Endothelial cell of umbilical vein (primary cell): ENCODE measurements around the gene HIC1. TPM values are rescaled to one million over a fixed set of nuclear protein-coding genes. Genes with fewer than 3 reads are reported as not detected.

Experiments
- BruUV-seq: library from RNA; stranded (reverse); fragments of 400-500 nt; replicated peaks from 2 replicates; lab custom pipeline; 2021; lab: Mats Ljungman, UMichigan
- CTCF ChIA-PET: fragments of 300-600, 350-600 bp; sonication (Branson Sonifier 250); formaldehyde crosslinking; loops from one replicate; lab custom pipeline; 2021; ENCODE audit warnings: antibody characterized with exemption, inconsistent platforms; lab: Charles Lee
- POLR2A ChIA-PET: fragments of 300-600, 350-600 bp; sonication (Branson Sonifier 250); formaldehyde crosslinking; loops from one replicate; lab custom pipeline; 2021; ENCODE audit warnings: antibody characterized with exemption, inconsistent platforms; lab: Charles Lee
- DNase-seq: peaks from one replicate; pipeline ENCODE4 v3.0.0-alpha.2; 2011; ENCODE audit warnings: low read depth, low spot score
- FAIRE-seq: peaks from 2 replicates; lab custom pipeline; 2011; peaks lifted over from hg19 to GRCh38; lab: Jason Lieb, UNC
- H2AFZ ChIP-seq: 2 replicates; pipeline ENCODE4 v1.6.0; 2012; ENCODE audit warnings: low read depth, low read length, control low read depth, inconsistent platforms
- H3K27ac ChIP-seq: 2 replicates; pipeline ENCODE4 v1.5.1; 2011; ENCODE audit warnings: low read depth, mild to moderate bottlenecking, control low read depth, low read length, moderate library complexity; ENCODE audit not compliant: insufficient read depth
- H3K27me3 ChIP-seq, 2 experiments: 2 replicates each; pipeline versions ENCODE4 v1.6.0 to v1.6.1; 2011; ENCODE audit warnings: low read length in 2 of 2, mixed read lengths in 1 of 2; ENCODE audit not compliant: control insufficient read depth in 2 of 2, insufficient read depth in 2 of 2
- H3K36me3 ChIP-seq, 2 experiments: 2 replicates in 1 of 2; 3 replicates in 1 of 2; pipeline ENCODE4 v1.5.1; 2011; ENCODE audit warnings: low read length in 2 of 2, mild to moderate bottlenecking in 1 of 2, moderate library complexity in 1 of 2; ENCODE audit not compliant: control insufficient read depth in 2 of 2, insufficient read depth in 2 of 2; ENCODE audit errors: extremely low read depth in 1 of 2
- H3K4me1 ChIP-seq: 3 replicates; pipeline ENCODE4 v1.5.1; 2011; ENCODE audit warnings: mild to moderate bottlenecking, low read length; ENCODE audit not compliant: control insufficient read depth, insufficient read depth; ENCODE audit errors: extremely low read depth
- H3K4me2 ChIP-seq: 2 replicates; pipeline ENCODE4 v1.6.1; 2011; ENCODE audit warnings: low read length, control low read depth, mixed read lengths; ENCODE audit not compliant: insufficient read depth
- H3K4me3 ChIP-seq, 3 experiments: fragments of 200-600 bp in 1 of 3; sonication (generic), shearing (Covaris generic) in 1 of 3; replicated peaks in 1 of 3; 2 replicates each; pipeline ENCODE4 v1.5.1; 2011 to 2016; ENCODE audit warnings: control low read depth in 3 of 3, low read length in 3 of 3, mild to moderate bottlenecking in 2 of 3, inconsistent platforms in 1 of 3, low read depth in 1 of 3, moderate library complexity in 1 of 3; ENCODE audit not compliant: insufficient read depth in 1 of 3
- H3K79me2 ChIP-seq: 2 replicates; pipeline ENCODE4 v1.6.0; 2012; ENCODE audit warnings: low read length, inconsistent platforms; ENCODE audit not compliant: control insufficient read depth, insufficient read depth
- H3K9ac ChIP-seq: replicated peaks from 2 replicates; pipeline ENCODE3; 2011; ENCODE audit warnings: low read length, control low read depth; ENCODE audit not compliant: insufficient read depth; ENCODE audit errors: extremely low read depth
- H3K9me1 ChIP-seq: replicated peaks from 3 replicates; pipeline ENCODE4 v1.6.0; 2011; ENCODE audit warnings: mild to moderate bottlenecking, low read length; ENCODE audit not compliant: control insufficient read depth, insufficient read depth; ENCODE audit errors: extremely low read depth
- H3K9me3 ChIP-seq: replicated peaks from 2 replicates; pipeline ENCODE4 v1.5.1; 2012; ENCODE audit warnings: low read length, inconsistent platforms; ENCODE audit not compliant: control insufficient read depth, insufficient read depth
- H4K20me1 ChIP-seq: replicated peaks from 2 replicates; pipeline ENCODE3; 2011; ENCODE audit warnings: mild to moderate bottlenecking, low read length; ENCODE audit not compliant: control insufficient read depth, insufficient read depth; ENCODE audit errors: extremely low read depth
- CTCF ChIP-seq, 2 donors: IDR thresholded peaks; 1 replicate in 1 of 2; 2 replicates in 1 of 2; pipeline ENCODE4 v1.5.1; 2011; ENCODE audit warnings: low read length in 2 of 2, mild to moderate bottlenecking in 2 of 2, moderate library complexity in 2 of 2, control low read depth in 1 of 2, inconsistent platforms in 1 of 2, low read depth in 1 of 2; ENCODE audit not compliant: insufficient read depth in 1 of 2; ENCODE audit errors: extremely low read depth in 1 of 2
- EZH2 ChIP-seq: IDR thresholded peaks from 2 replicates; pipeline ENCODE4 v1.6.1; 2012; ENCODE audit warnings: borderline replicate concordance, low read depth, mild to moderate bottlenecking, moderate library complexity, low read length, inconsistent platforms; ENCODE audit not compliant: severe bottlenecking
- FOS ChIP-seq: IDR thresholded peaks from 2 replicates; pipeline ENCODE4 v1.6.1; 2011; ENCODE audit warnings: mild to moderate bottlenecking, low read length, moderate library complexity, borderline replicate concordance; ENCODE audit not compliant: insufficient read depth
- GATA2 ChIP-seq: IDR thresholded peaks from 2 replicates; pipeline ENCODE4 v1.7.0; 2011; ENCODE audit warnings: low read depth, mild to moderate bottlenecking, moderate library complexity, mixed read lengths, low read length; ENCODE audit not compliant: insufficient read length, insufficient read depth
- JUN ChIP-seq: IDR thresholded peaks from 2 replicates; pipeline ENCODE4 v1.6.1; 2011; ENCODE audit warnings: borderline replicate concordance, low read depth; ENCODE audit not compliant: insufficient read length, insufficient read depth
- MAX ChIP-seq: IDR thresholded peaks from 2 replicates; pipeline ENCODE4 v1.6.1; 2011; ENCODE audit not compliant: insufficient read depth, insufficient read length
- MYC ChIP-seq: IDR thresholded peaks from one replicate; pipeline ENCODE4 v1.6.1; 2011; ENCODE audit warnings: mild to moderate bottlenecking, low read depth, low read length
- POLR2A ChIP-seq: IDR thresholded peaks from 2 replicates; pipeline ENCODE4 v1.6.1; 2012; ENCODE audit warnings: low read depth, mild to moderate bottlenecking, control low read depth, low read length
- POLR2AphosphoS5 ChIP-seq: IDR thresholded peaks from 2 replicates; pipeline ENCODE4 v1.6.1; 2012; ENCODE audit warnings: low read depth, mild to moderate bottlenecking, control low read depth, low read length, moderate library complexity; ENCODE audit not compliant: insufficient read depth
- dilution Hi-C: fragments of 300-500 bp; cut with MboI; formaldehyde crosslinking; loops from one replicate; pipeline ENCODE4 v1.15.0; 2019; ENCODE audit warnings: low sequenced_read_pairs; ENCODE audit not compliant: extremely low pct_ligation_motif_present
- intact Hi-C: fragments of 100-400 bp; cut with micrococcal nuclease; formaldehyde crosslinking; loops from one replicate; pipeline ENCODE4 v1.10.0; 2022
- polyA plus RNA-seq, 4 experiments: library from polyadenylated mRNA; depleted of rRNA in 3 of 4; stranded (reverse) in 3 of 4; unstranded in 1 of 4; fragments of >200 nt; gene quantifications; 2 replicates each; pipeline versions ENCODE4 v1.2.1 to v1.2.3, GENCODE V29; 2011 to 2012; ENCODE audit warnings: missing spikeins in 1 of 4
- total RNA-seq: library from RNA; stranded (reverse); gene quantifications from 2 replicates; pipeline ENCODE4 v1.2.3, GENCODE V29; 2021

HIC1 gene
- total and polyA plus RNA-seq, 2 donors (not counting 3 experiments of a cell fraction or from before 2014, with no cell fraction given) = 18.2 to 35.5 TPM

- dilution Hi-C loops = no loop called here
- H3K9ac ChIP-seq = peak overlapping the region; percentile 40
- FAIRE-seq = peak; percentile 75
- H3K4me1 ChIP-seq = peaks cover 71% of the 10 kb centered on the region
- H3K36me3 ChIP-seq = peaks cover 0 to 6% of the 10 kb centered on the region in 2 experiments
- peaks cover 8% of the 10 kb centered on the region for H3K79me2 ChIP-seq
- TF ChIP-seq POLR2AphosphoS5 (no peak), GATA2 (no peak)
- H3K27ac ChIP-seq = peak overlapping the region; percentile 78
- no peak overlapping the region for H2AFZ ChIP-seq
- no peaks in the 10 kb centered on the region for H4K20me1 ChIP-seq
- BruUV-seq = no TSS peak
- ChIA-PET CTCF (interaction anchor here (0.9 to 17.2 kb wide), 10 partner anchors 9 to 177 kb away, joined by 3 to 455 read pairs (median 4); partner anchors contain the start of gene HIC1), POLR2A (interaction anchor here (1.1 to 1.8 kb wide), 3 partner anchors 9 to 177 kb away, joined by 3 to 4 read pairs (median 4); no protein-coding TSS in a partner anchor)
- H3K9me1 ChIP-seq = no peaks in the 10 kb centered on the region
- no peak overlapping the region for H3K4me3 ChIP-seq
- no peak overlapping the region for H3K4me2 ChIP-seq
- intact Hi-C loops = loop anchor here (1.0 kb wide), 2 partner anchors 105 to 125 kb away; no protein-coding TSS in a partner anchor
- H3K9me3 ChIP-seq = no peaks in the 10 kb centered on the region
- no peaks in the 10 kb centered on the region for H3K27me3 ChIP-seq
- peak; percentile 84 for DNase-seq
Observed at GRCh38 chr17:2067608-2068024, 12.7 kb downstream of the HIC1 start.

- no peak for TF ChIP-seq MAX
- no peak for TF ChIP-seq MYC
- no peak for TF ChIP-seq GATA2
- TF ChIP-seq CTCF (IDR thresholded peaks at IDR 0.05; ENCODE audit: extremely low read depth in 1 of 2, insufficient read depth in 1 of 2, low read depth in 1 of 2, low read length in 2 of 2) = no peak
- no peak for TF ChIP-seq EZH2
- no peak for TF ChIP-seq JUN
- no peak for TF ChIP-seq POLR2A
- no peak for TF ChIP-seq FOS
- TF ChIP-seq POLR2AphosphoS5 = no peak
Observed at GRCh38 chr17:2068031-2068518, 13.2 kb downstream of the HIC1 start.

More at GRCh38 chr17:2068031-2068518, 13.2 kb downstream of the HIC1 start:
- Histone ChIP-seq H3K9ac (peak overlapping the region; percentile 30), H3K79me2 (peaks cover 5% of the 10 kb centered on the region), H3K4me2 (no peak overlapping the region), H3K9me3 (no peaks in the 10 kb centered on the region), H3K9me1 (no peaks in the 10 kb centered on the region), H3K4me1 (peaks cover 70% of the 10 kb centered on the region), H4K20me1 (no peaks in the 10 kb centered on the region), H3K27me3 (no peaks in the 10 kb centered on the region), H2AFZ (no peak overlapping the region), H3K36me3 (peaks cover 0 to 6% of the 10 kb centered on the region in 2 experiments), H3K27ac (peak overlapping the region; percentile 78), H3K4me3 (no peak overlapping the region)
- intact Hi-C loops (loop anchor here (1.0 kb wide), 1 partner anchor 104 kb away; no protein-coding TSS in a partner anchor), dilution Hi-C loops (no loop called here)
- CTCF ChIA-PET = interaction anchor here (0.8 to 17.2 kb wide), 13 partner anchors 13 to 177 kb away, joined by 3 to 455 read pairs (median 7); partner anchors contain the start of gene HIC1
- DNase-seq = no peak
- BruUV-seq = no TSS peak
- POLR2A ChIA-PET = interaction anchor here (1.1 to 1.8 kb wide), 3 partner anchors 10 to 177 kb away, joined by 3 to 4 read pairs (median 4); no protein-coding TSS in a partner anchor
- FAIRE-seq = no peak
